SK-N-MC (cell line): ENCODE measurements around the gene B3GAT2.

Experiments
- EZH2 ChIP-seq: fragments of 200-600 bp; sonication (generic); IDR thresholded peaks from one replicate; pipeline ENCODE4 v1.6.1; 2017; ENCODE audit warnings: antibody characterized with exemption
- POLR2AphosphoS5 ChIP-seq: IDR thresholded peaks from 2 replicates; pipeline ENCODE4 v1.6.1; 2012; ENCODE audit warnings: mild to moderate bottlenecking, low read depth, low read length, borderline replicate concordance

DNA sequence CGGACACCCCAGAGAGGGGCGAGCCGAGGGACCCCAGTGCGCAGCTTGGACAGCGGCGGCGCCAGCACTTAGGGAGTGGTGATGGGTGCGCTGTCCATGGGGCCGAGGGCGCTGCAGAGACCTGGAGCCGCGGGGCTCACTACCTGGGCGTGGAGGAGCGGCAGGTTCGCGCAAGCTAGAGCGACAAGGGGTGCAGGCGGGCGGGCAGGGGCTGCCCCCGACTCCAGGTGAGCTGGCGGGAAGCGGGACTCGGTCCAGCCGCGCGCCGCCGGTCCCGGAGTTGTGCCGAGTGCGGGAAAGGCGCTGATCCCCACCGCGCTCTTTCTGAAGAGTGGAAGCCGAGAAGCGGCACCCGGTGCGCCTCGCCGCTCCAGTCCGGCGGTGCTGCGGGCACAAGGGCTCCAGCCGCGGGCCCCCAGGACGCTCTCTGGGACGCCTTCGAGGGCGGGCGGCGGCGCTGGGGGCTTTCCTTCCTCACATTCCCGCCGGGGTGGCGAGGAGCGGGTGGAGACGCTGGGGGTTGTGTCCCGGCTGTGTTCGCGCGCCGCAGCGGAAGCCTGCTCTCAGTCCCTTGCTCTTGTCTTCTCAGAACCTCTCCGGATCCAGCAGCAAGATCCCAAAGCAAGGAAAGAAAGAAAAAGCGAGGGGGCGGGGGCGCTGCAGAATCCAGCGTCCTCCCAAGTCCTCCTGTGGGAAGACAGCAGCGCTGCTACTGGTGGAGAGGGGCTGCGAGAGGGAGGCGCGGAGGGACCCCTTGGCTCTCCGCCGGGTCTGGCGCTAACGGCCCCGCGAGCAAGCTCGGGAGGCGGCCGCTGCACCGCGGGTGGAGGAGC lies at the start of gene B3GAT2:
- TF ChIP-seq POLR2AphosphoS5 (no peak), EZH2 (no peak)
